ENCODE data around the gene CERT1. TPM values are rescaled to one million over a fixed set of nuclear protein-coding genes. Genes with fewer than 3 reads are reported as not detected.

The CERT1 gene
- total and polyA plus RNA-seq, 2 donors (not counting 3 experiments of a cell fraction or from before 2014, with no cell fraction given): 8.0 to 21.3 TPM

- FAIRE-seq (no peak), DNase-seq (ENCODE audit: low read depth, low spot score) (peak; percentile 66)
- intact Hi-C loops (cut with micrococcal nuclease): loop anchor here (1.0 to 2.0 kb wide), 7 partner anchors 48 to 458 kb away; partner anchors contain the start of genes GCNT4, HMGCR and POC5
- H3K9ac ChIP-seq (replicated peaks; ENCODE audit: extremely low read depth, insufficient read depth, low read length): peak overlapping the region; percentile 81
- H3K4me3 ChIP-seq (replicated peaks in 1 of 3; ENCODE audit: insufficient read depth in 1 of 3, low read depth in 1 of 3, low read length in 3 of 3): peak overlapping the region; percentile 83 to 96 (median 89)
- no peaks in the 10 kb centered on the region for H3K9me1 ChIP-seq (replicated peaks; ENCODE audit: control insufficient read depth, extremely low read depth, insufficient read depth, low read length)
- BruUV-seq (replicated peaks): no TSS peak
- TF ChIP-seq FOS (IDR thresholded peaks at IDR 0.05; ENCODE audit: borderline replicate concordance, insufficient read depth, low read length): no peak
- TF ChIP-seq MYC (IDR thresholded peaks at IDR 0.05; ENCODE audit: low read depth, low read length): no peak
- no peak for TF ChIP-seq EZH2 (IDR thresholded peaks at IDR 0.05; ENCODE audit: borderline replicate concordance, low read depth, low read length, severe bottlenecking)
- TF ChIP-seq POLR2AphosphoS5 (IDR thresholded peaks at IDR 0.05; ENCODE audit: insufficient read depth, low read depth, low read length): no peak
- no peak for TF ChIP-seq POLR2A (IDR thresholded peaks at IDR 0.05; ENCODE audit: low read depth, low read length)
- TF ChIP-seq GATA2 (IDR thresholded peaks at IDR 0.05; ENCODE audit: insufficient read depth, insufficient read length, low read depth, low read length): no peak
- no peak for TF ChIP-seq MAX (IDR thresholded peaks at IDR 0.05; ENCODE audit: insufficient read depth, insufficient read length)
- no peak for TF ChIP-seq CTCF (IDR thresholded peaks at IDR 0.05; ENCODE audit: extremely low read depth in 1 of 2, insufficient read depth in 1 of 2, low read depth in 1 of 2, low read length in 2 of 2)
- TF ChIP-seq JUN (IDR thresholded peaks at IDR 0.05; ENCODE audit: borderline replicate concordance, insufficient read depth, insufficient read length, low read depth): no peak
- peaks cover 81% of the 10 kb centered on the region for H3K79me2 ChIP-seq (ENCODE audit: control insufficient read depth, insufficient read depth, low read length)
- dilution Hi-C loops (cut with MboI; ENCODE audit: extremely low pct_ligation_motif_present, low sequenced_read_pairs): no loop called here
- POLR2A ChIA-PET: interaction anchor here (0.6 to 1.2 kb wide), 2 partner anchors 57 to 1202 kb away, joined by 3 read pairs; no protein-coding TSS in a partner anchor
- H3K36me3 ChIP-seq (ENCODE audit: control insufficient read depth in 2 of 2, extremely low read depth in 1 of 2, insufficient read depth in 2 of 2, low read length in 2 of 2): no peaks in the 10 kb centered on the region
- H3K9me3 ChIP-seq (replicated peaks; ENCODE audit: control insufficient read depth, insufficient read depth, low read length): no peaks in the 10 kb centered on the region
- H3K27me3 ChIP-seq (ENCODE audit: control insufficient read depth in 2 of 2, insufficient read depth in 2 of 2, low read length in 2 of 2): no peaks in the 10 kb centered on the region
- H2AFZ ChIP-seq (ENCODE audit: low read depth, low read length): peak overlapping the region; percentile 90
- peak overlapping the region; percentile 54 for H3K27ac ChIP-seq (ENCODE audit: insufficient read depth, low read depth, low read length)
- peak overlapping the region; percentile 96 for H3K4me2 ChIP-seq (ENCODE audit: insufficient read depth, low read length)
- peaks cover 22% of the 10 kb centered on the region for H3K4me1 ChIP-seq (ENCODE audit: control insufficient read depth, extremely low read depth, insufficient read depth, low read length)
- H4K20me1 ChIP-seq (replicated peaks; ENCODE audit: control insufficient read depth, extremely low read depth, insufficient read depth, low read length): peaks cover 4% of the 10 kb centered on the region
- CTCF ChIA-PET: interaction anchor here (1.2 to 2.9 kb wide), 4 partner anchors 158 to 664 kb away, joined by 3 to 27 read pairs (median 4); no protein-coding TSS in a partner anchor
These were observed 494 bp downstream of the CERT1 start for GRCh38 chr5:75510836-75511434.

All from endothelial cell of umbilical vein (primary cell).